IMR-90 (cell line): ENCODE results near the gene CCDC50.

Experiments used
- CTCF ChIP-seq: conservative IDR thresholded peaks from 2 replicates; pipeline ENCODE4 v1.5.1; 2012; ENCODE audit warnings: mild to moderate bottlenecking, low read depth, low read length, improper control_type of control experiment
- POLR2A ChIP-seq: IDR thresholded peaks from 2 replicates; pipeline ENCODE4 v1.6.1; 2012; ENCODE audit warnings: mild to moderate bottlenecking, low read depth, low read length
- RCOR1 ChIP-seq: IDR thresholded peaks from 2 replicates; pipeline ENCODE4 v1.6.1; 2012; ENCODE audit warnings: mild to moderate bottlenecking, low read length, improper control_type of control experiment; ENCODE audit not compliant: insufficient replicate concordance
- SMC3 ChIP-seq: fragments of 150-350 bp; IDR thresholded peaks from 2 replicates; pipeline ENCODE4 v1.6.1; 2016; ENCODE audit warnings: low read depth, mild to moderate bottlenecking, antibody characterized with exemption, low read length, moderate library complexity

DNA sequence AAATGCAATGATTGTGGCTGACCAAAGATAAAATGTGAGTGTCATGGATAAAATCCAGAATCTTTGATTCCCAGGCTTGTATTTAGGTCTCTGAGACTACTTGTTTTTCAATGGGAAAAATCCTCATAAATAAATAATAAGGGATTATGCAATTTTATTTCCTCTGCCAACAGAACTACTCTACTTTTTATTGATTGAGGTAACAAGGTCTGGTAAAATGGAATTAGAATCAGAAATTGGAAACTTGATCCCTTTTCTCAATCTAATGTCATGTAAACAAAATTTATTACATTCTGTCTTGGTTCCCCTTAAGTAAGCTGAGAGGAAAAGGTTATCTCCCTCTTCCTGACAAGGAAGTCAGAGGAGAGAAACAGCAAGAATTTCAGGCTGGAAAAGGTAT, 48.3 kb upstream of the CCDC50 start:
- TF ChIP-seq CTCF (no peak), RCOR1 (no peak), POLR2A (no peak), SMC3 (no peak)
